ENCODE data around the gene TUT1.
"Not testable (repeated sequence)": the region's sequence is repeated elsewhere in the genome, so short reads cannot be mapped to it uniquely, and the experiment has no call there.

TUT1 gene

GRCh38 chr11:62591448-62592145 is at the start of gene TUT1:
Gene TUT1, minus strand, starts transcription at chr11:62591523. Its CDS starts 38 bp downstream, at chr11:62591485.
- Mint-ChIP-seq H3K4me1 (peaks cover 65% of the 10 kb centered on the region), H3K9me3 (no peaks in the 10 kb centered on the region), H3K27me3 (no peaks in the 10 kb centered on the region), H3K4me3 (peak within 1 kb of the TSS; percentile 93 to 96), H3K27ac (peak within 1 kb of the TSS; percentile 97 to 99)
- DNase-seq: peak; percentile 96 to 98
- peak; percentile 93 for ATAC-seq

GRCh38 chr11:62632492-62632891 is 41.2 kb upstream of the TUT1 start:
- H3K9me3 Mint-ChIP-seq: no peaks in the 10 kb centered on the region
- H3K27ac Mint-ChIP-seq: no peak overlapping the region
- peaks cover 44% of the 10 kb centered on the region for H3K4me1 Mint-ChIP-seq
- no peaks in the 10 kb centered on the region for H3K27me3 Mint-ChIP-seq
- no peak for DNase-seq
- no peak overlapping the region for H3K4me3 Mint-ChIP-seq
- no peak for ATAC-seq

GRCh38 chr11:62627713-62628112 is 36.4 kb upstream of the TUT1 start:
- DNase-seq (no peak), ATAC-seq (peak; percentile 58)
- peaks cover 21% of the 10 kb centered on the region for H3K4me1 Mint-ChIP-seq
- H3K9me3 Mint-ChIP-seq: no peaks in the 10 kb centered on the region
- no peak overlapping the region for H3K27ac Mint-ChIP-seq
- H3K4me3 Mint-ChIP-seq: no peak overlapping the region
- no peaks in the 10 kb centered on the region for H3K27me3 Mint-ChIP-seq

- peak overlapping the region; percentile 93 to 94 for H3K27ac Mint-ChIP-seq
- peak overlapping the region; percentile 78 to 89 for H3K4me3 Mint-ChIP-seq
- peaks cover 45% of the 10 kb centered on the region for H3K4me1 Mint-ChIP-seq
- DNase-seq (no peak), ATAC-seq (no peak)
- no peaks in the 10 kb centered on the region for H3K9me3 Mint-ChIP-seq
- no peaks in the 10 kb centered on the region for H3K27me3 Mint-ChIP-seq
Observed at GRCh38 chr11:62622476-62623089, 31.3 kb upstream of the TUT1 start.

- no peaks in the 10 kb centered on the region for H3K27me3 Mint-ChIP-seq
- H3K27ac Mint-ChIP-seq: peak within 1 kb of the TSS; percentile 98
- DNase-seq (peak; percentile 92 to 98), ATAC-seq (peak; percentile 97)
- H3K4me1 Mint-ChIP-seq: peaks cover 52% of the 10 kb centered on the region
- H3K9me3 Mint-ChIP-seq: no peaks in the 10 kb centered on the region
- peak within 1 kb of the TSS; percentile 97 to 99 for H3K4me3 Mint-ChIP-seq
Observed at GRCh38 chr11:62621567-62622470, 30.5 kb upstream of the TUT1 start, which contains the start of gene B3GAT3. Gene B3GAT3, minus strand, starts transcription at chr11:62621986. Its CDS starts 39 bp downstream, at chr11:62621947.

- no peaks in the 10 kb centered on the region for H3K9me3 Mint-ChIP-seq
Observed at GRCh38 chr11:62621027-62621566, 29.8 kb upstream of the TUT1 start.

GRCh38 chr11:62616957-62617356 is 25.6 kb upstream of the TUT1 start:
- peaks cover 65% of the 10 kb centered on the region for H3K4me1 Mint-ChIP-seq
- not testable (repeated sequence) for DNase-seq, H3K9me3 Mint-ChIP-seq, ATAC-seq, H3K4me3 Mint-ChIP-seq, H3K27ac Mint-ChIP-seq, H3K27me3 Mint-ChIP-seq

More at GRCh38 chr11:62621027-62621566, 29.8 kb upstream of the TUT1 start:
- no peak for DNase-seq
- Mint-ChIP-seq H3K4me3 (peak overlapping the region; percentile 97 to 99), H3K4me1 (peaks cover 59% of the 10 kb centered on the region), H3K27ac (peak overlapping the region; percentile 98), H3K27me3 (no peaks in the 10 kb centered on the region)
- no peak for ATAC-seq

- Mint-ChIP-seq H3K9me3 (no peaks in the 10 kb centered on the region), H3K4me3 (no peak overlapping the region), H3K27ac (peak overlapping the region in 1 of 2 donors; percentile 76), H3K27me3 (no peaks in the 10 kb centered on the region), H3K4me1 (peaks cover 65% of the 10 kb centered on the region)
- DNase-seq (no peak), ATAC-seq (no peak)
Observed at GRCh38 chr11:62615521-62615920, 24.2 kb upstream of the TUT1 start.

- peaks cover 70% of the 10 kb centered on the region for H3K4me1 Mint-ChIP-seq
- DNase-seq (peak in 1 of 2 donors; percentile 27), ATAC-seq (no peak)
- H3K27ac Mint-ChIP-seq: peak overlapping the region; percentile 49 to 82
- no peaks in the 10 kb centered on the region for H3K9me3 Mint-ChIP-seq
- H3K27me3 Mint-ChIP-seq: no peaks in the 10 kb centered on the region
- H3K4me3 Mint-ChIP-seq: peak overlapping the region; percentile 23 to 32
Observed at GRCh38 chr11:62614275-62614674, 23.0 kb upstream of the TUT1 start.

GRCh38 chr11:62613291-62613778 is 22.0 kb upstream of the TUT1 start:
- Mint-ChIP-seq H3K4me1 (peaks cover 74% of the 10 kb centered on the region), H3K27me3 (no peaks in the 10 kb centered on the region), H3K27ac (peak overlapping the region in 1 of 2 donors; percentile 82), H3K4me3 (peak overlapping the region in 1 of 2 donors; percentile 45), H3K9me3 (no peaks in the 10 kb centered on the region)
- ATAC-seq: no peak
- peak in 1 of 2 donors; percentile 32 for DNase-seq

GRCh38 chr11:62612366-62613290 is 21.3 kb upstream of the TUT1 start, which contains the start of the genes EML3 and ROM1:
Gene EML3, minus strand, starts transcription at chr11:62612775. Its CDS starts 318 bp downstream, at chr11:62612457.
Gene ROM1, plus strand, starts transcription at chr11:62613257. Its CDS starts 25 bp downstream, at chr11:62613282.
- H3K4me3 Mint-ChIP-seq: peak within 1 kb of the TSS; percentile 95 to 97
- peak within 1 kb of the TSS; percentile 97 to 99 for H3K27ac Mint-ChIP-seq
- H3K27me3 Mint-ChIP-seq: no peaks in the 10 kb centered on the region
- no peaks in the 10 kb centered on the region for H3K9me3 Mint-ChIP-seq
- DNase-seq: peak; percentile 91
- peaks cover 81% of the 10 kb centered on the region for H3K4me1 Mint-ChIP-seq
- ATAC-seq: peak; percentile 81

- Mint-ChIP-seq H3K4me1 (peaks cover 77% of the 10 kb centered on the region), H3K9me3 (no peaks in the 10 kb centered on the region), H3K4me3 (peak overlapping the region; percentile 95 to 97), H3K27me3 (no peaks in the 10 kb centered on the region), H3K27ac (peak overlapping the region; percentile 97 to 99)
- ATAC-seq (peak; percentile 61), DNase-seq (peak in 1 of 2 donors; percentile 72)
Observed at GRCh38 chr11:62611705-62612365, 20.5 kb upstream of the TUT1 start.

- H3K4me1 Mint-ChIP-seq: peaks cover 73% of the 10 kb centered on the region
- H3K9me3 Mint-ChIP-seq: no peaks in the 10 kb centered on the region
- no peak for ATAC-seq
Observed at GRCh38 chr11:62610814-62611704, 19.7 kb upstream of the TUT1 start.

More at GRCh38 chr11:62610814-62611704, 19.7 kb upstream of the TUT1 start:
- Mint-ChIP-seq H3K27me3 (no peaks in the 10 kb centered on the region), H3K27ac (peak overlapping the region; percentile 97 to 99), H3K4me3 (peak overlapping the region; percentile 95 to 97)
- DNase-seq: no peak

Measured in stimulated activated naive CD8-positive, alpha-beta T cell treated with anti-CD3 and anti-CD28 coated beads, Interleukin-15, amount 100 ng/mL, for 72 hours (primary cell).